Astrocyte of the cerebellum (primary cell): ENCODE measurements around the gene C15orf39.
"Not testable (repeated sequence)": the region's sequence is repeated elsewhere in the genome, so short reads cannot be mapped to it uniquely, and the experiment has no call there.

Source experiments
- DNase-seq: peaks from one replicate; pipeline ENCODE4 v3.0.0-alpha.2; 2011; ENCODE audit warnings: low read depth
- H3K4me3 ChIP-seq: 2 replicates; pipeline ENCODE4 v1.5.1; 2011; ENCODE audit warnings: mild to moderate bottlenecking, low read depth, low read length, moderate library complexity
- in situ Hi-C: cut with HindIII; loops from 2 replicates; pipeline ENCODE4 v1.10.0; 2017; ENCODE audit warnings: low sequenced_read_pairs
- TF ChIP-seq, protein P1 (sequence below): IDR thresholded peaks from 2 replicates; pipeline ENCODE4 v1.5.1; 2012; ENCODE audit warnings: low read length, low read depth, moderate library complexity, mild to moderate bottlenecking; ENCODE audit errors: missing control alignments

C15orf39 gene

DNA sequence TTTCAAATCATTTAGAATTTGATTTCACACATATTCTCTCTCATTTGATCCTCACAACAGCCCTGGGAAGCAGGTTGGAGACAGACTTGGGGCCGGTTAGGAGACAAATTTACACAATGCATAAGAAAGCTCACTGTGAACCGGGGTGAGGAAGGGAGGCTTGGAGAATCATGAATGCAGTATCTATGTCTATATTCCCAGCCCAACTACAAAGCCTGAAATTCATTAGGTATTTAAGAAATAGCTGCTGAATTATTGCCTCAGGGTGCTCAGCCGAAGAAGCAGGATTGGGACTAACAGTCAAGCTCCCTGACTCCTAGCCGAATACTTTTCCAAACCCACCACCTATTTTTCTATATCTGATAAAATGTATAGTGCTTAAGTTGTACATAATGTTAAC, 48.0 kb downstream of the C15orf39 start:
- in situ Hi-C loops, result no loop called here
- TF ChIP-seq, protein P1, sequence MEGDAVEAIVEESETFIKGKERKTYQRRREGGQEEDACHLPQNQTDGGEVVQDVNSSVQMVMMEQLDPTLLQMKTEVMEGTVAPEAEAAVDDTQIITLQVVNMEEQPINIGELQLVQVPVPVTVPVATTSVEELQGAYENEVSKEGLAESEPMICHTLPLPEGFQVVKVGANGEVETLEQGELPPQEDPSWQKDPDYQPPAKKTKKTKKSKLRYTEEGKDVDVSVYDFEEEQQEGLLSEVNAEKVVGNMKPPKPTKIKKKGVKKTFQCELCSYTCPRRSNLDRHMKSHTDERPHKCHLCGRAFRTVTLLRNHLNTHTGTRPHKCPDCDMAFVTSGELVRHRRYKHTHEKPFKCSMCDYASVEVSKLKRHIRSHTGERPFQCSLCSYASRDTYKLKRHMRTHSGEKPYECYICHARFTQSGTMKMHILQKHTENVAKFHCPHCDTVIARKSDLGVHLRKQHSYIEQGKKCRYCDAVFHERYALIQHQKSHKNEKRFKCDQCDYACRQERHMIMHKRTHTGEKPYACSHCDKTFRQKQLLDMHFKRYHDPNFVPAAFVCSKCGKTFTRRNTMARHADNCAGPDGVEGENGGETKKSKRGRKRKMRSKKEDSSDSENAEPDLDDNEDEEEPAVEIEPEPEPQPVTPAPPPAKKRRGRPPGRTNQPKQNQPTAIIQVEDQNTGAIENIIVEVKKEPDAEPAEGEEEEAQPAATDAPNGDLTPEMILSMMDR, result no peak
- no peak for DNase-seq
- no peak overlapping the region for H3K4me3 ChIP-seq

DNA sequence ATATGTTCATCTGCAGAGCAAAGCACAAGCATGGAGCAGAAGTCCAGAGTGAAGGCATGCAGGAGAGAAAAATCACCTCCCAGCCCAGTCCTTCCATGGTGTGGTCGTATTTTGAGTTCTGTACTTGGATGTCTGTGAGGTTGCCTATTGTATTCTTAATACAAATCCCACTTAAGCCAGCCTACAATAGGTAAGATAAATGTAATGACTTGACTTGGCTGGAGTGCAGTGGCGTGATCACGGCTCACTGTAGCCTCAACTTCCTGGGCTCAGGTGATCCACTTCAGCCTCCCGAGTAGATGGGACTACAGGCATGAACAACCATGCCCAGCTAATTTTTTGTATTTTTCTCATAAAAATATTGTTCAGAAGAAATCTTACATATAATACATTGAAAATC, 49.7 kb downstream of the C15orf39 start:
- in situ Hi-C loops, H3K4me3 ChIP-seq, DNase-seq: not testable (repeated sequence)

DNA sequence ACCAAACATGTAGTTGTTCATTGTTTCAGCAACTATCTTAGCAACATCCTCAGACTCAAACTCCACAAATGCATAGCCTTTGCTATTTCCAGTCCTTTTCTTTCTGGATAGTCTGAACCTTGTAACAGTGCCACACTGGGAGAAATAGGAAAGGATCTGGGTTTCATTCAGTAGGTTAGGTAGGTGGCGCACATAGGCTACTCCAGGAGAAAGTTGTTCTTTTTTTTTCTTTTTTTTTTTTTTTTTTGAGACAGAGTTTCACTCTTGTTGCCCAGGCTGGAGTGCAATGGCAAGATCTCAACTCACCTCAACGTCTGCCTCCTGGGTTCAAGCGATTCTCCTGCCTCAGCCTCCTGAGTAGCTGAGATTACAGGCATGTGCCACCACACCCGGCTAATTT, 50.6 kb downstream of the C15orf39 start:
- H3K4me3 ChIP-seq, in situ Hi-C loops, DNase-seq: not testable (repeated sequence)

DNA sequence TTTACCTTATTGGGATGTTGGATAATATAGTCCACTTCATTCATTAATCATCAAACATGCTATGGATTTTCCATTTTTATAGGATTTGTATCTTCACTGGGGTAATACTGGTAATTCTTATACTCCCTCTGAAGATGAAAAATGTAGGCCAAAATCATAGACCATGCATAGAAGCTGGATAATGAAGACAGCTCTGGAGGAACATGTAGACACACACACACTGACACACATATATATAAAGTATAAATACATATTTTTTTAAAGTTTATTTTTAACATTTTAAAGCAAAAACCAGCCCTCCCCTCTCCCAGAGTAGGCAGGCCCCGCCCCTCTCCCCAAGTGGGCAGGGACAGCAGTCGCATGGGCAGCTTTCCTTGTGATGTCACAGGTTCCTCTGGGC, 56.4 kb downstream of the C15orf39 start, which contains the start of gene GOLGA6C:
Gene GOLGA6C, plus strand, starts transcription at position 301 of the 400 bp plus-strand sequence. CDS start 265 bp downstream, outside the sequence.
- H3K4me3 ChIP-seq, in situ Hi-C loops, DNase-seq: not testable (repeated sequence)

DNA sequence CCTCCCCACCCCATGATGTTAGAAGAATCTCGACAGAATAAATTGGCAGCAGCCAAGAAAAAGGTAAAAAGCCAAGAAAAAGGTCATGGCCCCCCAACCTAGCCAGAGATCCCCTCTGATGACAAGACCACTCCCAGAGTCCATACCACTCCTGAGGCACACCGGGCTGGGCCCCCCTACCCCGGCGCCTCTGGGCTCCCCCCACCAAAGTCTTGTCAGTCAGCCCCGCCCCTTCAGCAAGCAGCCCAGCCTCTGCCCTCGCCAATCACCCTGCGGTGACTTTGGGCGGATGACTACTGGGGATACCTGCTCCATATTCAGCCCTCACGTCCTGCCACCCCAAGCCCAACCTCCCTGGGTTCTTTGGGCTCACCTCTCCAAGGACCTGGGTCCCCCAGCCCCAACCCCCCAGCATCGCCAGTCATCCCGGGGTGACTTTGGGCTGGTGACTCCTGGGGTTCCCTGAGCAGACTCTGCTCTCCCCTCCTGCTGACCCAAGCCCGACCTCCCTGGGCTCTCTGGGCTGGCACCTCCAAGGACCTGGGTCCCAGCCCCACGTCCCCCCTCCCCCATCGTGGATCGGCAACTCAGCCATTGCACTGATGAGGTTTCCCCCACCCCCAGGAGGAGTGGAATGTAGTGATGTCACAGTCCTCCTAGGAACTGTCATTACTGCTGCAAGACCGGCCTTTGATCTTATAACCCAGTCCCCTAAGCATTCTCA, 57.1 kb downstream of the C15orf39 start:
- in situ Hi-C loops, DNase-seq, H3K4me3 ChIP-seq: not testable (repeated sequence)

DNA sequence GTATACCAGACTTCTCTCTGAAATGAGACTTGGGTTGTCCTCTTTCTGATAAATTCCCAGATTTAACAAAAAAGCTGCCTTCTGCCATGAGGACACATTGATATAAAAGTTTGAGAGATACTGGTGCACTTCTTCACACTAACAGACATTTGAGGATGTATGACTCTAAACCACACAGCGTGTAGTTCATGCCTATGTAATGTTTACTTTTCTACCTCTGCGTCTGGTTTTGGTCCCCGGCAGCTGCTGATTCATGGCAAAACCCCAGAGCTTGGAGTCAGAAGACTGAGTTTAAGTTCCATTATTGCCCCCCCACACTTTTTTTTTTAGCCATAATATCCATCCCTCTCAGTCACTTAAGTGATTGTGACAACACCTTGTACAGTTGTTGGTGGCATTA, 58.2 kb downstream of the C15orf39 start:
- DNase-seq, in situ Hi-C loops: not testable (repeated sequence)

More for the DNA sequence above, 58.2 kb downstream of the C15orf39 start:
- not testable (repeated sequence) for H3K4me3 ChIP-seq
